Prostate gland (tissue), 2 donors: Measurements from ENCODE around the gene TAOK1.

Source experiments
- POLR2A ChIP-seq: fragments of 450-650 bp; IDR thresholded peaks from one replicate; pipeline ENCODE4 v1.6.1; 2016; ENCODE audit warnings: antibody characterized with exemption, mild to moderate bottlenecking
- POLR2AphosphoS5 ChIP-seq: sonication (generic); formaldehyde crosslinking; IDR thresholded peaks from one replicate; pipeline ENCODE4 v1.6.1; 2017; ENCODE audit warnings: antibody characterized with exemption
- TF ChIP-seq, protein P1 (sequence below), 4 experiments: fragments of 200-600 bp in 2 of 4; fragments of 450-650 bp in 2 of 4; sonication (generic) in 2 of 4; IDR thresholded peaks; 1 replicate in 3 of 4; 2 replicates in 1 of 4; pipeline ENCODE4 v1.5.1; 2016 to 2019; ENCODE audit warnings: antibody characterized with exemption in 4 of 4, mild to moderate bottlenecking in 2 of 4, moderate library complexity in 2 of 4

GRCh38 chr17:29577001-29577370 lies 186.8 kb downstream of the TAOK1 start:
- TF ChIP-seq, protein P1, sequence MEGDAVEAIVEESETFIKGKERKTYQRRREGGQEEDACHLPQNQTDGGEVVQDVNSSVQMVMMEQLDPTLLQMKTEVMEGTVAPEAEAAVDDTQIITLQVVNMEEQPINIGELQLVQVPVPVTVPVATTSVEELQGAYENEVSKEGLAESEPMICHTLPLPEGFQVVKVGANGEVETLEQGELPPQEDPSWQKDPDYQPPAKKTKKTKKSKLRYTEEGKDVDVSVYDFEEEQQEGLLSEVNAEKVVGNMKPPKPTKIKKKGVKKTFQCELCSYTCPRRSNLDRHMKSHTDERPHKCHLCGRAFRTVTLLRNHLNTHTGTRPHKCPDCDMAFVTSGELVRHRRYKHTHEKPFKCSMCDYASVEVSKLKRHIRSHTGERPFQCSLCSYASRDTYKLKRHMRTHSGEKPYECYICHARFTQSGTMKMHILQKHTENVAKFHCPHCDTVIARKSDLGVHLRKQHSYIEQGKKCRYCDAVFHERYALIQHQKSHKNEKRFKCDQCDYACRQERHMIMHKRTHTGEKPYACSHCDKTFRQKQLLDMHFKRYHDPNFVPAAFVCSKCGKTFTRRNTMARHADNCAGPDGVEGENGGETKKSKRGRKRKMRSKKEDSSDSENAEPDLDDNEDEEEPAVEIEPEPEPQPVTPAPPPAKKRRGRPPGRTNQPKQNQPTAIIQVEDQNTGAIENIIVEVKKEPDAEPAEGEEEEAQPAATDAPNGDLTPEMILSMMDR (IDR thresholded peaks at IDR 0.05) = no peak
- TF ChIP-seq POLR2A (no peak), POLR2AphosphoS5 (no peak)
